Parathyroid adenoma (tissue), 2 donors: ENCODE measurements around the gene TMEM30A.

Source experiments
- H2AFZ ChIP-seq: fragments of 300-600 bp; sonication (generic); one replicate; pipeline ENCODE4 v1.7.0; 2017; ENCODE audit warnings: antibody characterized with exemption, mild to moderate bottlenecking
- H3K27ac ChIP-seq: fragments of 300-600 bp; sonication (generic); one replicate; pipeline ENCODE4 v1.7.0; 2017
- H3K27me3 ChIP-seq: fragments of 300-600 bp; sonication (generic); one replicate; pipeline ENCODE4 v1.7.0; 2017; ENCODE audit warnings: low read length; ENCODE audit not compliant: control insufficient read depth, insufficient read depth
- H3K36me3 ChIP-seq: fragments of 300-600 bp; sonication (generic); one replicate; pipeline ENCODE4 v1.7.0; 2017; ENCODE audit warnings: low read length; ENCODE audit not compliant: control insufficient read depth, insufficient read depth
- H3K4me1 ChIP-seq: fragments of 300-600 bp; sonication (generic); one replicate; pipeline ENCODE4 v1.7.0; 2017; ENCODE audit warnings: control low read depth
- H3K4me2 ChIP-seq: fragments of 300-600 bp; sonication (generic); one replicate; pipeline ENCODE4 v1.7.0; 2017; ENCODE audit warnings: low read length
- H3K4me3 ChIP-seq: fragments of 300-600 bp; sonication (generic); one replicate; pipeline ENCODE4 v1.7.0; 2017; ENCODE audit warnings: low read depth, low read length
- H3K79me2 ChIP-seq: fragments of 300-600 bp; sonication (generic); one replicate; pipeline ENCODE4 v1.7.0; 2017; ENCODE audit warnings: control low read depth
- H3K9ac ChIP-seq: fragments of 300-600 bp; sonication (generic); one replicate; pipeline ENCODE4 v1.7.0; 2017; ENCODE audit warnings: mild to moderate bottlenecking
- H3K9me3 ChIP-seq: fragments of 300-600 bp; sonication (generic); one replicate; pipeline ENCODE4 v1.7.0; 2017; ENCODE audit warnings: low read length; ENCODE audit not compliant: control insufficient read depth
- CTCF ChIP-seq: fragments of 300-600 bp; sonication (generic); IDR thresholded peaks from one replicate; pipeline ENCODE4 v1.7.0; 2017; ENCODE audit warnings: antibody characterized with exemption, mild to moderate bottlenecking
- donor health status: primary hyperparathyroidism.

The TMEM30A gene

GRCh38 chr6:75296811-75297779, 12.5 kb upstream of the TMEM30A start:
- TF ChIP-seq CTCF: peak; percentile 83
- Histone ChIP-seq H3K4me2 (no peak overlapping the region), H3K4me3 (no peak overlapping the region), H3K36me3 (no peaks in the 10 kb centered on the region), H3K27me3 (no peaks in the 10 kb centered on the region), H2AFZ (no peak overlapping the region), H3K9ac (no peak overlapping the region), H3K79me2 (no peaks in the 10 kb centered on the region), H3K4me1 (no peaks in the 10 kb centered on the region), H3K9me3 (no peaks in the 10 kb centered on the region), H3K27ac (no peak overlapping the region)

GRCh38 chr6:75292555-75292954, 8.0 kb upstream of the TMEM30A start:
- no peak overlapping the region for H3K27ac ChIP-seq
- TF ChIP-seq CTCF: no peak

GRCh38 chr6:75291744-75292143, 7.2 kb upstream of the TMEM30A start:
- H2AFZ ChIP-seq: no peak overlapping the region
- no peak overlapping the region for H3K4me2 ChIP-seq
- no peaks in the 10 kb centered on the region for H3K9me3 ChIP-seq
- H3K4me3 ChIP-seq: no peak overlapping the region
- no peak overlapping the region for H3K9ac ChIP-seq
- H3K4me1 ChIP-seq: peaks cover 4% of the 10 kb centered on the region
- no peak for TF ChIP-seq CTCF
- H3K27ac ChIP-seq: no peak overlapping the region
- no peaks in the 10 kb centered on the region for H3K27me3 ChIP-seq
- no peaks in the 10 kb centered on the region for H3K79me2 ChIP-seq
- H3K36me3 ChIP-seq: no peaks in the 10 kb centered on the region

More at GRCh38 chr6:75292555-75292954, 8.0 kb upstream of the TMEM30A start:
- H3K4me3 ChIP-seq: no peak overlapping the region
- no peaks in the 10 kb centered on the region for H3K36me3 ChIP-seq
- no peak overlapping the region for H3K9ac ChIP-seq
- H2AFZ ChIP-seq: no peak overlapping the region
- peaks cover 4% of the 10 kb centered on the region for H3K4me1 ChIP-seq
- no peaks in the 10 kb centered on the region for H3K9me3 ChIP-seq
- no peaks in the 10 kb centered on the region for H3K27me3 ChIP-seq
- no peak overlapping the region for H3K4me2 ChIP-seq
- H3K79me2 ChIP-seq: no peaks in the 10 kb centered on the region

DNA sequence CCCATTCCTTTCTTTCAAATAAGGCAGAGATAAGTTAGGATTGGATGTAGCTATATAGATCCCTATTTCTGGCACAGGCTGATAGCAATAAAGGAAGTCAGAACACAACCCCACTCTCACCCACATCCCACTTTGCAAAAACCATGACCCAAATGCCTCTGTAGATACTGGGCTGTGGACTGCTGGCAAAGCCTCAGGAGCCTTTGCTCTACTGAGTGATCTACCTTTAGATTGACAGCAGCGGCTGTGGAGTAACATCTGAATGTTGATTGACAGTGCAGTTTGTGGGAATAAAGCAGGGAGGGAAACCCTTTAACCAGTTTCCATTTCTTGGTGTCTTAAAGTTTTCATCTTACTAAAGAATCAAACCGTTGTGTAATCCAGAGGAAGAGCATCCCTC, 6.7 kb upstream of the TMEM30A start:
- H3K9ac ChIP-seq: no peak overlapping the region
- peaks cover 4% of the 10 kb centered on the region for H3K4me1 ChIP-seq
- H3K79me2 ChIP-seq: no peaks in the 10 kb centered on the region
- H3K9me3 ChIP-seq: no peaks in the 10 kb centered on the region
- H2AFZ ChIP-seq: no peak overlapping the region
- no peak overlapping the region for H3K4me3 ChIP-seq
- TF ChIP-seq CTCF: no peak
- H3K27me3 ChIP-seq: no peaks in the 10 kb centered on the region
- H3K27ac ChIP-seq: no peak overlapping the region
- H3K36me3 ChIP-seq: no peaks in the 10 kb centered on the region
- H3K4me2 ChIP-seq: no peak overlapping the region
